Activated T-helper 17 cell treated with anti-CD3 and anti-CD28 coated beads, Interleukin-2, amount 50 U/mL, for 72 hours (primary cell): ENCODE results near the gene NELFE. TPM values are rescaled to one million over a fixed set of nuclear protein-coding genes. Genes with fewer than 3 reads are reported as not detected.
"Not testable (repeated sequence)": the region's sequence is repeated elsewhere in the genome, so short reads cannot be mapped to it uniquely, and the experiment has no call there.

ENCODE experiments used
- ATAC-seq: fragments of 150-1000 bp; cut with Tn5 transposase; replicated peaks from 2 replicates; pipeline ENCODE4 v1.10.0; 2021; ENCODE audit warnings: mild to moderate bottlenecking, moderate library complexity
- H3K27ac Mint-ChIP-seq: one replicate; pipeline ENCODE4 v1.8.0; 2022; ENCODE audit warnings: mixed read lengths
- H3K27me3 Mint-ChIP-seq: one replicate; pipeline ENCODE4 v1.8.0; 2022; ENCODE audit warnings: mixed read lengths
- H3K36me3 Mint-ChIP-seq: one replicate; pipeline ENCODE4 v1.8.0; 2022; ENCODE audit warnings: low read depth, mild to moderate bottlenecking, mixed read lengths
- H3K4me1 Mint-ChIP-seq: one replicate; pipeline ENCODE4 v1.8.0; 2022; ENCODE audit warnings: mixed read lengths
- H3K4me3 Mint-ChIP-seq: one replicate; pipeline ENCODE4 v1.8.0; 2022; ENCODE audit warnings: mild to moderate bottlenecking, mixed read lengths
- H3K9me3 Mint-ChIP-seq: one replicate; pipeline ENCODE4 v1.8.0; 2022; ENCODE audit warnings: mixed read lengths
- total RNA-seq, 2 donors: library from RNA; stranded (reverse); gene quantifications; one replicate each; pipeline ENCODE4 v1.2.3, GENCODE V29; 2022

NELFE gene
- total RNA-seq, 2 donors from 2014 or later: 50.3 to 63.6 TPM

DNA sequence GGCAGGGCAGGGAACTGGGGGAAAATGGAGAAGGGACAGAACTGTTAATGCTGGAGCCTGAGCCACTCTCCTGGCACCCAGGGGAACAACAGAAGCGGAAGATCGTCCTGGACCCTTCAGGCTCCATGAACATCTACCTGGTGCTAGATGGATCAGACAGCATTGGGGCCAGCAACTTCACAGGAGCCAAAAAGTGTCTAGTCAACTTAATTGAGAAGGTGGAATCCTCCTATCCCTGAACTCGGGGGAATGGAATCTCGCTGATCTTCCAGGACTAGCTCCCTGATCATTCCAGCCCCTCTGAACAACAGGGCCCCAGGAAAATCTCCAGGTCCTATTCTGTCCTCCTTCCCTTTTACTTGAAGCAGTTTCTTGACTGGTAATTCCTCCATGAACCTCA lies 10.9 kb downstream of the NELFE start:
- Mint-ChIP-seq H3K36me3 (peaks cover 22% of the 10 kb centered on the region), H3K27me3 (no peaks in the 10 kb centered on the region), H3K4me1 (peaks cover 4% of the 10 kb centered on the region), H3K27ac (peak overlapping the region; percentile 44), H3K4me3 (no peak overlapping the region), H3K9me3 (no peaks in the 10 kb centered on the region)
- ATAC-seq: no peak

- Mint-ChIP-seq H3K4me1 (peaks cover 4% of the 10 kb centered on the region), H3K4me3 (no peak overlapping the region), H3K27me3 (peaks cover 6% of the 10 kb centered on the region), H3K36me3 (peaks cover 15% of the 10 kb centered on the region), H3K27ac (peak overlapping the region; percentile 44), H3K9me3 (no peaks in the 10 kb centered on the region)
- no peak for ATAC-seq
Observed at GRCh38 chr6:31947070-31947675, 11.6 kb downstream of the NELFE start.

GRCh38 chr6:31946370-31946885 lies 12.3 kb downstream of the NELFE start:
- peaks cover 9% of the 10 kb centered on the region for H3K36me3 Mint-ChIP-seq
- H3K27me3 Mint-ChIP-seq: peaks cover 8% of the 10 kb centered on the region
- no peak overlapping the region for H3K4me3 Mint-ChIP-seq
- no peaks in the 10 kb centered on the region for H3K9me3 Mint-ChIP-seq
- peaks cover 4% of the 10 kb centered on the region for H3K4me1 Mint-ChIP-seq
- no peak for ATAC-seq
- no peak overlapping the region for H3K27ac Mint-ChIP-seq

DNA sequence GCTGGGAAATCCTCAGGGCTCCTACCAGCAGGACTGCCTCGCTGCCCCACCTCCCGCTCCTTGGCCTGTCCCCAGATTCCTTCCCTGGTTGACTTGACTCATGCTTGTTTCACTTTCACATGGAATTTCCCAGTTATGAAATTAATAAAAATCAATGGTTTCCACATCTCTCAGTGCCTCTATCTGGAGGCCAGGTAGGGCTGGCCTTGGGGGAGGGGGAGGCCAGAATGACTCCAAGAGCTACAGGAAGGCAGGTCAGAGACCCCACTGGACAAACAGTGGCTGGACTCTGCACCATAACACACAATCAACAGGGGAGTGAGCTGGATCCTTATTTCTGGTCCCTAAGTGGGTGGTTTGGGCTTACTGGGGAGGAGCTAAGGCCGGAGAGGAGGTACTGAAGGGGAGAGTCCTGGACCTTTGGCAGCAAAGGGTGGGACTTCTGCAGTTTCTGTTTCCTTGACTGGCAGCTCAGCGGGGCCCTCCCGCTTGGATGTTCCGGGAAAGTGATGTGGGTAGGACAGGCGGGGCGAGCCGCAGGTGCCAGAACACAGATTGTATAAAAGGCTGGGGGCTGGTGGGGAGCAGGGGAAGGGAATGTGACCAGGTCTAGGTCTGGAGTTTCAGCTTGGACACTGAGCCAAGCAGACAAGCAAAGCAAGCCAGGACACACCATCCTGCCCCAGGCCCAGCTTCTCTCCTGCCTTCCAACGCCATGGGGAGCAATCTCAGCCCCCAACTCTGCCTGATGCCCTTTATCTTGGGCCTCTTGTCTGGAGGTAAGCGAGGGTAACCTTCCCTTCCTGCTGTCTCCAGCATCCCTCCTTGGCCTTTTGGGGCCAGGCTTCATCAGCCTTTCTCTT lies 13.0 kb downstream of the NELFE start, which contains the start of gene CFB:
Gene CFB, plus strand, starts transcription at position 589 of the 863 bp plus-strand sequence. Its CDS starts 127 bp downstream, at position 716.
- peaks cover 4% of the 10 kb centered on the region for H3K4me1 Mint-ChIP-seq

DNA sequence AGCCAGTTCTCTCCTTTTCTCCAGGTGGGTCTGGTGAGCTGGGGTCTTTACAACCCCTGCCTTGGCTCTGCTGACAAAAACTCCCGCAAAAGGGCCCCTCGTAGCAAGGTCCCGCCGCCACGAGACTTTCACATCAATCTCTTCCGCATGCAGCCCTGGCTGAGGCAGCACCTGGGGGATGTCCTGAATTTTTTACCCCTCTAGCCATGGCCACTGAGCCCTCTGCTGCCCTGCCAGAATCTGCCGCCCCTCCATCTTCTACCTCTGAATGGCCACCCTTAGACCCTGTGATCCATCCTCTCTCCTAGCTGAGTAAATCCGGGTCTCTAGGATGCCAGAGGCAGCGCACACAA lies 13.6 kb downstream of the NELFE start:
- Mint-ChIP-seq H3K27ac (no peak overlapping the region), H3K4me1 (peaks cover 4% of the 10 kb centered on the region), H3K4me3 (no peak overlapping the region), H3K36me3 (no peaks in the 10 kb centered on the region), H3K9me3 (no peaks in the 10 kb centered on the region), H3K27me3 (peaks cover 8% of the 10 kb centered on the region)
- ATAC-seq: peak; percentile 3

More for the DNA sequence above, 13.0 kb downstream of the NELFE start, which contains the start of gene CFB:
- peaks cover 8% of the 10 kb centered on the region for H3K27me3 Mint-ChIP-seq
- H3K36me3 Mint-ChIP-seq: peaks cover 2% of the 10 kb centered on the region
- peak; percentile 57 for ATAC-seq
- no peak within 1 kb of the TSS for H3K27ac Mint-ChIP-seq
- no peak within 1 kb of the TSS for H3K4me3 Mint-ChIP-seq
- no peaks in the 10 kb centered on the region for H3K9me3 Mint-ChIP-seq

- H3K27ac Mint-ChIP-seq: no peak overlapping the region
- H3K36me3 Mint-ChIP-seq: no peaks in the 10 kb centered on the region
- no peak overlapping the region for H3K4me3 Mint-ChIP-seq
- H3K4me1 Mint-ChIP-seq: peaks cover 4% of the 10 kb centered on the region
- H3K9me3 Mint-ChIP-seq: no peaks in the 10 kb centered on the region
- ATAC-seq: no peak
- peaks cover 8% of the 10 kb centered on the region for H3K27me3 Mint-ChIP-seq
Observed at GRCh38 chr6:31943742-31944141, 15.0 kb downstream of the NELFE start.

DNA sequence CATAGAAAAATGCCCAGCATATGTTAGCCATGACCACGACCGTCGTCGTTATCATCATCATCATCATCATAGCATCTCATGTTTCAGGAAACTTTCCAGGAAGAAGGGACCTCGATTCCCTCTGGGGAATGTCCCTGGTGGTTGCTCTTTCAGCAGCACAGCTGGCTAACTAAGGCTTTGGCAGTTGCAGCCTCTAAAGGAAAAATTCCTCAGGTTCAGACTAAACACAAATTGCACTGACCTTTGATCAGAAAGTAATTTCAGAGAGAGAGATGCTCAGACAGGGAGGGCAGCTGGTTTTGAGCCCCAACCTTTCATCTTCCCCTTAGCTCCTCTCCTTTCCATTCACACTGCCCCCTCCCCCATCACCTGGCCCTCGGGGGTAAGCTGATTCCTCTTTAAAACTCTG lies 18.5 kb downstream of the NELFE start:
- Mint-ChIP-seq H3K36me3 (no peaks in the 10 kb centered on the region), H3K4me3 (no peak overlapping the region), H3K4me1 (no peaks in the 10 kb centered on the region), H3K9me3 (no peaks in the 10 kb centered on the region), H3K27ac (no peak overlapping the region), H3K27me3 (peaks cover 8% of the 10 kb centered on the region)
- ATAC-seq: no peak

DNA sequence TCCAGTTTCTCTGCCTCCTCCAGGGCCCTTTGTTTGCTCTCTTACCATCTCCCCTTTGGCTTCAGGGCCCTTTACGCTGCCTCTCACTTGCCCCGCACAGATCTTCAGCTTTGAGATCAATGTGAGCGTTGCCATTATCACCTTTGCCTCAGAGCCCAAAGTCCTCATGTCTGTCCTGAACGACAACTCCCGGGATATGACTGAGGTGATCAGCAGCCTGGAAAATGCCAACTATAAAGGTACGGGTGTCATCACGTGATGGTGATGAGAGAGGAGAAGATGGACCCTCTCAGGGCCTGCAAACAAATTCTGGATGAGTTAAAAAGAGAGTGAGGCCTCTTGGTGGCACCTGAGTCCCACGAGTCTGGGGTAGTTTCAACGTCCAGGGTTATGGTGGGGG lies 22.9 kb downstream of the NELFE start:
- Mint-ChIP-seq H3K4me1 (no peaks in the 10 kb centered on the region), H3K27ac (no peak overlapping the region), H3K27me3 (no peaks in the 10 kb centered on the region), H3K9me3 (no peaks in the 10 kb centered on the region), H3K36me3 (no peaks in the 10 kb centered on the region), H3K4me3 (no peak overlapping the region)
- no peak for ATAC-seq

DNA sequence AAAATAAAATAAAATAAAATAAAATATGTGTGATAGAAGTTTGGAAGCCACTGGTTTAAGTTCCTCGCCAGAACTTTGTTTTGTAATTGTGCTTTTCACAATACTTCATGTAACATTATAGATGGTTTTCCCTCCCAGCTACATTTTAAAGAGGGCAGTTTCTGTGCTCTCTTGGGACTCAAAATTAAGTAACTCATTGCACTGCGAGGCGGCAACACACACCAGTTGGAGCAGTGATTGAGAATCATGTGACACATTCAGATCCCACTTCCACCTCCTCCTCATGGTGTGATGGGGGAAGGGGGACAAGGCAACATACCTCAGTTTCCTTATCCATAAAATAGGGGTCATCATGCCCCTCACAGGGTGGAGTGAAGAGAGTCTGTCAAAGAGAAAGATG lies 23.8 kb downstream of the NELFE start:
- H3K9me3 Mint-ChIP-seq: no peaks in the 10 kb centered on the region
- H3K4me3 Mint-ChIP-seq: no peak overlapping the region
- ATAC-seq: no peak
- no peak overlapping the region for H3K27ac Mint-ChIP-seq
- no peaks in the 10 kb centered on the region for H3K27me3 Mint-ChIP-seq
- no peaks in the 10 kb centered on the region for H3K4me1 Mint-ChIP-seq
- no peaks in the 10 kb centered on the region for H3K36me3 Mint-ChIP-seq

DNA sequence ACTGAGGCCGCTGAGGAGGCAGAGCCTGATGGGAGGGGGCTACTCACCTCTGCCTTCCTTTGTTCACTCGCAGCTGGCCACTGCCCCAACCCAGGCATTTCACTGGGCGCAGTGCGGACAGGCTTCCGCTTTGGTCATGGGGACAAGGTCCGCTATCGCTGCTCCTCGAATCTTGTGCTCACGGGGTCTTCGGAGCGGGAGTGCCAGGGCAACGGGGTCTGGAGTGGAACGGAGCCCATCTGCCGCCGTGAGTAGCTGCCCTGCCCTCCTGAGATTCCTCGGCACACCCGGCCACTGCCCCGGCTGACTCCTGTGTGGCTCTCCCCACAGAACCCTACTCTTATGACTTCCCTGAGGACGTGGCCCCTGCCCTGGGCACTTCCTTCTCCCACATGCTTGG lies 25.2 kb downstream of the NELFE start:
- Mint-ChIP-seq H3K4me3 (no peak overlapping the region), H3K36me3 (no peaks in the 10 kb centered on the region), H3K9me3 (no peaks in the 10 kb centered on the region), H3K27ac (no peak overlapping the region), H3K27me3 (no peaks in the 10 kb centered on the region), H3K4me1 (no peaks in the 10 kb centered on the region)
- no peak for ATAC-seq

DNA sequence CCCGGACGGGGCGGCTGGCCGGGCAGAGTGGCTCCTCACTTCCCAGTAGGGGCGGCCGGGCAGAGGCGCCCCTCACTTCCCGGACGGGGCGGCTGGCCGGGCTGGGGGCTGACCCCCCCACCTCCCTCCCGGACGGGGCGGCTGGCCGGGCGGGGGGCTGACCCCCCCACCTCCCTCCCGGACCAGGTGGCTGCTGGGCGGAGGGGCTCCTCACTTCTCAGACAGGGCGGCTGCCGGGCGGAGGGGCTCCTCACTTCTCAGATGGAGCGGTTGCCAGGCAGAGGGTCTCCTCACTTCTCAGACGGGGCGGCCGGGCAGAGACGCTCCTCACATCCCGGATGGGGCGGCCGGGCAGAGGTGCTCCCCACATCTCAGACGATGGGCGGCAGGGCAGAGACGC lies 26.6 kb downstream of the NELFE start:
- ATAC-seq, H3K9me3 Mint-ChIP-seq, H3K36me3 Mint-ChIP-seq, H3K27me3 Mint-ChIP-seq, H3K27ac Mint-ChIP-seq, H3K4me3 Mint-ChIP-seq, H3K4me1 Mint-ChIP-seq: not testable (repeated sequence)

DNA sequence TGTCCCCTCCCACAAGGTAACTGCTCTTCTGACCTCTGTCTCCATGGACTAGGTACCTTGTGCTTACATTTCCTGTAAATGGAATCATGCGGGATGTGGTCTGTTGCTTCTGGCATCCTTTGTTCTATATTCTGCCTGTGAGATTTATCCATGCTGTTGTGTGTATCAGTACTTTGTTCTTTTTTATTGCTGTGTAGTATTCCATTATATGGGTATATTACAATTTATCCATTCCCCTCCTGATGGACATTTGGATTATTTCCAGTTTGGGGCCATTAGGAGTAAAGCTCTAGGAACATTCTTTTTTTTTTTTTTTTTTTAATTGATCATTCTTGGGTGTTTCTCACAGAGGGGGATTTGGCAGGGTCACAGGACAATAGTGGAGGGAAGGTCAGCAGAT lies 27.8 kb downstream of the NELFE start:
- Mint-ChIP-seq H3K36me3 (no peaks in the 10 kb centered on the region), H3K27ac (no peak overlapping the region), H3K9me3 (no peaks in the 10 kb centered on the region), H3K4me1 (no peaks in the 10 kb centered on the region), H3K27me3 (no peaks in the 10 kb centered on the region), H3K4me3 (no peak overlapping the region)
- no peak for ATAC-seq

GRCh38 chr6:31928672-31928939 lies 30.2 kb downstream of the NELFE start:
- no peak overlapping the region for H3K4me3 Mint-ChIP-seq
- no peaks in the 10 kb centered on the region for H3K4me1 Mint-ChIP-seq
- H3K36me3 Mint-ChIP-seq: no peaks in the 10 kb centered on the region
- no peaks in the 10 kb centered on the region for H3K9me3 Mint-ChIP-seq
- H3K27ac Mint-ChIP-seq: no peak overlapping the region
- ATAC-seq: no peak
- no peaks in the 10 kb centered on the region for H3K27me3 Mint-ChIP-seq

GRCh38 chr6:31927863-31928671 lies 30.7 kb downstream of the NELFE start:
- Mint-ChIP-seq H3K4me3 (no peak overlapping the region), H3K4me1 (no peaks in the 10 kb centered on the region), H3K27ac (peak overlapping the region; percentile 25), H3K36me3 (no peaks in the 10 kb centered on the region), H3K9me3 (no peaks in the 10 kb centered on the region), H3K27me3 (no peaks in the 10 kb centered on the region)
- no peak for ATAC-seq
